CD4-positive, alpha-beta T cell (primary cell): ENCODE results near the gene PTPRE. TPM values are rescaled to one million over a fixed set of nuclear protein-coding genes. Genes with fewer than 3 reads are reported as not detected.

Experiments used
- ATAC-seq: fragments of 200-7000 bp; cut with Tn5 transposase; one replicate; pipeline ENCODE4 v1.10.0; 2022; ENCODE audit warnings: mild to moderate bottlenecking; ENCODE audit not compliant: poor library complexity
- CTCF ChIA-PET: fragments of 350-600 bp; sonication (Branson Sonifier 250); formaldehyde crosslinking; loops from one replicate; lab custom pipeline; 2021; ENCODE audit warnings: antibody characterized with exemption, inconsistent platforms; lab: Charles Lee
- POLR2A ChIA-PET: fragments of 350-600 bp; sonication (Branson Sonifier 250); formaldehyde crosslinking; loops from one replicate; lab custom pipeline; 2021; ENCODE audit warnings: antibody characterized with exemption, inconsistent platforms; lab: Charles Lee
- DNase-seq, 14 experiments: peaks; one replicate each; pipeline ENCODE4 v3.0.0-alpha.2; 2013 to 2020; ENCODE audit warnings: mixed read lengths in 2 of 14
- H3K27ac ChIP-seq, 2 donors: one replicate each; pipeline versions ENCODE4 v1.5.1 to v1.7.0; 2013; ENCODE audit warnings: low read length in 2 of 2, low read depth in 1 of 2, mild to moderate bottlenecking in 1 of 2
- H3K27me3 ChIP-seq, 2 experiments: 1 replicate in 1 of 2; 2 replicates in 1 of 2; pipeline versions ENCODE4 v1.6.1 to v1.7.0; 2013; ENCODE audit warnings: low read length in 2 of 2, control low read depth in 1 of 2, mild to moderate bottlenecking in 1 of 2, moderate library complexity in 1 of 2; ENCODE audit not compliant: insufficient read depth in 2 of 2, control insufficient read depth in 1 of 2
- H3K36me3 ChIP-seq: one replicate; pipeline ENCODE4 v1.6.1; 2013; ENCODE audit warnings: low read length, control low read depth; ENCODE audit not compliant: insufficient read depth
- H3K4me1 ChIP-seq: one replicate; pipeline ENCODE4 v1.6.1; 2013; ENCODE audit warnings: low read length, control low read depth; ENCODE audit not compliant: insufficient read depth
- H3K4me3 ChIP-seq: one replicate; pipeline ENCODE4 v1.5.1; 2013; ENCODE audit warnings: mild to moderate bottlenecking, low read length, moderate library complexity
- H3K9me3 ChIP-seq, 2 experiments: 1 replicate in 1 of 2; 2 replicates in 1 of 2; pipeline versions ENCODE4 v1.6.1 to v1.7.0; 2013; ENCODE audit warnings: low read length in 2 of 2, mild to moderate bottlenecking in 2 of 2, control low read depth in 1 of 2, moderate library complexity in 1 of 2; ENCODE audit not compliant: control insufficient read depth in 1 of 2, insufficient read depth in 1 of 2
- H3K27ac Mint-ChIP-seq: one replicate; pipeline ENCODE4 v1.8.0; 2020; ENCODE audit warnings: mixed read lengths
- H3K27me3 Mint-ChIP-seq: one replicate; pipeline ENCODE4 v1.8.0; 2021; ENCODE audit warnings: mixed read lengths
- H3K36me3 Mint-ChIP-seq: one replicate; pipeline ENCODE4 v1.8.0; 2021; ENCODE audit warnings: low read depth, mixed read lengths
- H3K4me1 Mint-ChIP-seq: one replicate; pipeline ENCODE4 v1.8.0; 2021; ENCODE audit warnings: low read depth, mixed read lengths
- H3K4me3 Mint-ChIP-seq: one replicate; pipeline ENCODE4 v1.8.0; 2020; ENCODE audit warnings: mild to moderate bottlenecking, mixed read lengths
- H3K9me3 Mint-ChIP-seq: one replicate; pipeline ENCODE4 v1.8.0; 2020; ENCODE audit warnings: mixed read lengths
- intact Hi-C, 2 experiments: fragments of 100-400 bp; cut with DNase I in 1 of 2; cut with micrococcal nuclease in 1 of 2; formaldehyde crosslinking; loops; one replicate each; pipeline versions ENCODE4 v1.15.1 to v1.9.0; 2023 to 2025; cut with DNase I, micrococcal nuclease
- total RNA-seq, 174 experiments: library from RNA in 2 of 174; stranded (reverse) in 2 of 174; gene quantifications; one replicate each; pipeline ENCODE4 v1.2.3 and lab custom pipeline; 2021 to 2026
- TF ChIP-seq, protein P1 (sequence below): fragments of 200-600 bp; IDR thresholded peaks from one replicate; pipeline ENCODE4 v1.8.0; 2022; ENCODE audit warnings: antibody characterized with exemption, mild to moderate bottlenecking

Gene PTPRE
- total RNA-seq, 2 experiments from 2014 or later: 47.6 to 55.1 TPM

DNA sequence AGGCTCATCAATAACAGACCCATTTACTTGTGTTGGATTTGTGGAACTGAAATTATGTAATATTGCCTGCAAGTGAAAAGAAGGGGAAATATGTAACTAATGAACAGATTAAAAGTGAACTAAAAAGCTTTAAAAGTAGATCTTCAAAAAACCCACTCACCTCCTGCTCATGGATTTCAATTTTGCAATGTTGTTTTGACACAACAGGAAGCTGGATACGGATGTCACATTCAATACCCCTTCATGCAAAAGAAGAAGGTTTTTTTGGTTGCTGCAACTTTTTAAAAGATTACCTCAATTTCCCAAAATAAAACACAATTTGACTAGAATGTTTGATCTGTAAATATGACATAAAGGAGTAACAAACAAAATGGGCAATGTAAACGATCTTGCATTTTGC lies 216.0 kb downstream of the PTPRE start:
- TF ChIP-seq, protein P1, sequence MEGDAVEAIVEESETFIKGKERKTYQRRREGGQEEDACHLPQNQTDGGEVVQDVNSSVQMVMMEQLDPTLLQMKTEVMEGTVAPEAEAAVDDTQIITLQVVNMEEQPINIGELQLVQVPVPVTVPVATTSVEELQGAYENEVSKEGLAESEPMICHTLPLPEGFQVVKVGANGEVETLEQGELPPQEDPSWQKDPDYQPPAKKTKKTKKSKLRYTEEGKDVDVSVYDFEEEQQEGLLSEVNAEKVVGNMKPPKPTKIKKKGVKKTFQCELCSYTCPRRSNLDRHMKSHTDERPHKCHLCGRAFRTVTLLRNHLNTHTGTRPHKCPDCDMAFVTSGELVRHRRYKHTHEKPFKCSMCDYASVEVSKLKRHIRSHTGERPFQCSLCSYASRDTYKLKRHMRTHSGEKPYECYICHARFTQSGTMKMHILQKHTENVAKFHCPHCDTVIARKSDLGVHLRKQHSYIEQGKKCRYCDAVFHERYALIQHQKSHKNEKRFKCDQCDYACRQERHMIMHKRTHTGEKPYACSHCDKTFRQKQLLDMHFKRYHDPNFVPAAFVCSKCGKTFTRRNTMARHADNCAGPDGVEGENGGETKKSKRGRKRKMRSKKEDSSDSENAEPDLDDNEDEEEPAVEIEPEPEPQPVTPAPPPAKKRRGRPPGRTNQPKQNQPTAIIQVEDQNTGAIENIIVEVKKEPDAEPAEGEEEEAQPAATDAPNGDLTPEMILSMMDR: no peak
- H3K4me3 ChIP-seq: no peak overlapping the region
- H3K9me3 ChIP-seq: peaks cover 0 to 5% of the 10 kb centered on the region in 2 experiments
- H3K27me3 ChIP-seq: peaks cover 16 to 28% of the 10 kb centered on the region in 2 experiments
- ATAC-seq (no peak), DNase-seq (no peak)
- Mint-ChIP-seq H3K9me3 (no peaks in the 10 kb centered on the region), H3K27ac (no peak overlapping the region), H3K4me3 (peak overlapping the region; percentile 43), H3K27me3 (peaks cover 48% of the 10 kb centered on the region), H3K36me3 (no peaks in the 10 kb centered on the region), H3K4me1 (peaks cover 32% of the 10 kb centered on the region)
- POLR2A ChIA-PET: interaction anchor here (1.3 kb wide), 1 partner anchor 19 kb away, joined by 5 read pairs; no protein-coding TSS in a partner anchor
- CTCF ChIA-PET: interaction anchor here (1.3 to 1.4 kb wide), 2 partner anchors 28 to 112 kb away, joined by 4 read pairs; no protein-coding TSS in a partner anchor
- peaks cover 20% of the 10 kb centered on the region for H3K4me1 ChIP-seq
- no peaks in the 10 kb centered on the region for H3K36me3 ChIP-seq
- H3K27ac ChIP-seq: no peak overlapping the region
- intact Hi-C loops: loop anchor here in 1 of 2 experiments (10.0 kb wide), 1 partner anchor 1342 kb away; the partner anchor contains the start of gene MGMT

DNA sequence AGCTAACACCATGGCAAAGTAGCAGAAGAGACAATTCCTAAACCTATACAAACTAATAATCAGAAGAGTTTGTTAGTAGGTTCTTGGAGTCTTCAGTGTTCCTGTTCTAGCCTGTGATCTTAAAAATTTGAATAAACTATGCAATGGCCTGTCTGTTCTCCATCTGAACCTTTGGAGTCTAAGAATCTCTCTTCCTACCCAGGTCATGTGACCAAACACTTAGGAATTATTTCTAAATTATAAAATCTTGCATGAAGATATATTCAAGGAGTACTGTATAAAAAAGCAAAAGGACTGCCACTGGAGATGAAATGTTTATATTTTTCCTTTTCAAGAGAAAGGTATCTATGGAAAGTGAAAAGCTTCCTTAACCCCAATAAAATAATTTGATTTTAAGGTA lies 216.9 kb downstream of the PTPRE start:
- H3K4me3 ChIP-seq: no peak overlapping the region
- peaks cover 48% of the 10 kb centered on the region for H3K27me3 Mint-ChIP-seq
- H3K4me1 ChIP-seq: peaks cover 20% of the 10 kb centered on the region
- H3K4me3 Mint-ChIP-seq: peak overlapping the region; percentile 31
- intact Hi-C loops: loop anchor here in 1 of 2 experiments (10.0 kb wide), 1 partner anchor 1341 kb away; the partner anchor contains the start of gene MGMT
- peaks cover 0 to 5% of the 10 kb centered on the region in 2 experiments for H3K9me3 ChIP-seq
- H3K4me1 Mint-ChIP-seq: peaks cover 32% of the 10 kb centered on the region
- H3K27me3 ChIP-seq: peaks cover 16 to 28% of the 10 kb centered on the region in 2 experiments
- no peak for ATAC-seq
- no peaks in the 10 kb centered on the region for H3K9me3 Mint-ChIP-seq
- no peak overlapping the region for H3K27ac Mint-ChIP-seq
- CTCF ChIA-PET: interaction anchor here (1.3 to 1.4 kb wide), 2 partner anchors 27 to 112 kb away, joined by 4 read pairs; no protein-coding TSS in a partner anchor
- POLR2A ChIA-PET: interaction anchor here (0.7 to 1.5 kb wide), 2 partner anchors 8 to 1986 kb away, joined by 3 read pairs; no protein-coding TSS in a partner anchor
- H3K36me3 ChIP-seq: no peaks in the 10 kb centered on the region
- H3K36me3 Mint-ChIP-seq: no peaks in the 10 kb centered on the region
- TF ChIP-seq, protein P1: no peak
- H3K27ac ChIP-seq: no peak overlapping the region
- no peak for DNase-seq

DNA sequence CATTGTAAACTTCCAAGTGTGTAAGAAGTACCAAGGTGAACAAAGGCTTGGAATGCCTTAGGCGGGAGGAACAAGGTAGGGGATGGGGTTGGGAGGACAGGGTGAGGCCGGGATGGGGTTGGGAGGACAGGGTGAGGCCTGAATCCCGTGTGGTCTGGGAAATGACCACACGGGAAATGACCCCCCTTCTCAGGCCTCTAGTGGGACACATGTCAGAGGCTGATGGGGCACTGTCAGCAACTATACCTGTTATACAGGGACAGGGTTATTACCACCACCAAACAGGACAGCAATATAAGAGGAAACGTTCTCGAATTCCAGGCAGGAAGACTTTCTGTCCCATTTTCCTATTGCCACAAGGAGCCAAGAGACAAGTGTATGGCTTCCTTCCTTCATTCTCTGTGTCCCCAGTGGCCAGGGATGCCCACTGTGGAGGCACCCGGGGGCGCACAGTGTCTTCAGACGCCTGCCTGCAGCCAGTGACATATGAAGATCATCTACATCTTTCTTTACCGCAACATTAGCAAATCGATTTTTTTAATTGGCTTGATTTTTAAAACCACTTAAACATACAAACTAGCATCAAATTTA lies 218.0 kb downstream of the PTPRE start:
- peaks cover 20% of the 10 kb centered on the region for H3K4me1 ChIP-seq
- H3K4me1 Mint-ChIP-seq: peaks cover 32% of the 10 kb centered on the region
- H3K27me3 ChIP-seq: peaks cover 16 to 28% of the 10 kb centered on the region in 2 experiments
- TF ChIP-seq, protein P1: no peak
- DNase-seq (no peak), ATAC-seq (no peak)
- peaks cover 0 to 5% of the 10 kb centered on the region in 2 experiments for H3K9me3 ChIP-seq
- POLR2A ChIA-PET: interaction anchor here (0.7 to 1.5 kb wide), 4 partner anchors 9 to 1985 kb away, joined by 3 to 5 read pairs (median 3); no protein-coding TSS in a partner anchor
- H3K9me3 Mint-ChIP-seq: no peaks in the 10 kb centered on the region
- intact Hi-C loops: loop anchor here (1.0 to 10.0 kb wide), 3 partner anchors 25 to 1340 kb away; partner anchors contain the start of gene MGMT (in 1 of the 2)
- H3K27ac ChIP-seq: no peak overlapping the region
- peak overlapping the region; percentile 61 for H3K4me3 ChIP-seq
- no peaks in the 10 kb centered on the region for H3K36me3 ChIP-seq
- CTCF ChIA-PET: interaction anchor here (0.5 kb wide), 1 partner anchor 85 kb away, joined by 3 read pairs; no protein-coding TSS in a partner anchor
- peak overlapping the region; percentile 91 for H3K4me3 Mint-ChIP-seq
- no peaks in the 10 kb centered on the region for H3K36me3 Mint-ChIP-seq
- H3K27ac Mint-ChIP-seq: peak overlapping the region; percentile 16
- peaks cover 48% of the 10 kb centered on the region for H3K27me3 Mint-ChIP-seq
